Natural killer cell (primary cell): ENCODE results near the gene FBN1. TPM values are rescaled to one million over a fixed set of nuclear protein-coding genes. Genes with fewer than 3 reads are reported as not detected.

Source experiments
- ATAC-seq, 3 donors: fragments of 150-1000 bp in 2 of 3; fragments of 200-7000 bp in 1 of 3; cut with Tn5 transposase; 1 replicate in 1 of 3; 2 replicates in 2 of 3; pipeline ENCODE4 v1.10.0; 2021; ENCODE audit warnings: mild to moderate bottlenecking in 2 of 3, moderate library complexity in 2 of 3
- DNase-seq, 2 donors: peaks; one replicate each; pipeline versions ENCODE4 v3.0.0 to v3.0.0-alpha.2; 2013 to 2021; ENCODE audit warnings: mixed read lengths in 1 of 2
- H3K27ac ChIP-seq: one replicate; pipeline ENCODE4 v1.5.1; 2013; ENCODE audit warnings: mild to moderate bottlenecking, low read length
- H3K27me3 ChIP-seq: one replicate; pipeline ENCODE4 v1.6.1; 2013; ENCODE audit warnings: low read length; ENCODE audit not compliant: control insufficient read depth, insufficient read depth
- H3K36me3 ChIP-seq: one replicate; pipeline ENCODE4 v1.6.1; 2013; ENCODE audit warnings: low read length; ENCODE audit not compliant: control insufficient read depth, insufficient read depth
- H3K4me1 ChIP-seq: one replicate; pipeline ENCODE4 v1.6.1; 2013; ENCODE audit warnings: low read length; ENCODE audit not compliant: control insufficient read depth, insufficient read depth
- H3K4me3 ChIP-seq: one replicate; pipeline ENCODE4 v1.5.1; 2013; ENCODE audit warnings: low read length
- H3K9me3 ChIP-seq: one replicate; pipeline ENCODE4 v1.6.1; 2013; ENCODE audit warnings: low read length; ENCODE audit not compliant: control insufficient read depth, insufficient read depth
- H3K27ac Mint-ChIP-seq, 2 donors: one replicate each; pipeline ENCODE4 v1.8.0; 2022; ENCODE audit warnings: mild to moderate bottlenecking in 2 of 2, mixed read lengths in 2 of 2, moderate library complexity in 1 of 2
- H3K27me3 Mint-ChIP-seq, 2 donors: one replicate each; pipeline ENCODE4 v1.8.0; 2022; ENCODE audit warnings: low read depth in 2 of 2, mixed read lengths in 2 of 2
- H3K36me3 Mint-ChIP-seq: one replicate; pipeline ENCODE4 v1.8.0; 2022; ENCODE audit warnings: mixed read lengths
- H3K4me1 Mint-ChIP-seq, 2 donors: one replicate each; pipeline ENCODE4 v1.8.0; 2022; ENCODE audit warnings: mixed read lengths in 2 of 2
- H3K4me3 Mint-ChIP-seq: one replicate; pipeline ENCODE4 v1.8.0; 2022; ENCODE audit warnings: mild to moderate bottlenecking, moderate library complexity, mixed read lengths
- H3K9me3 Mint-ChIP-seq, 2 donors: one replicate each; pipeline ENCODE4 v1.8.0; 2022; ENCODE audit warnings: mixed read lengths in 2 of 2
- CTCF ChIP-seq: fragments of 200-600 bp; IDR thresholded peaks from one replicate; pipeline ENCODE4 v1.8.0; 2022; ENCODE audit warnings: antibody characterized with exemption
- WGBS: methylation state at CpG from one replicate; pipeline ENCODE4 v1.1.7; 2013; ENCODE audit warnings: missing lambda C conversion rate; ENCODE audit not compliant: insufficient coverage; 5-methylcytosine and 5-hydroxymethylcytosine counted together
- intact Hi-C: fragments of 100-400 bp; cut with micrococcal nuclease; formaldehyde crosslinking; loops from one replicate; pipeline ENCODE4 v1.14.2; 2022
- total RNA-seq, 4 donors: library from RNA; stranded (reverse); fragments of 120-200 nt in 1 of 4; gene quantifications; one replicate each; pipeline versions ENCODE4 v1.2.3 to v1.2.4, GENCODE V29; 2013 to 2022

The FBN1 gene
- total RNA-seq, 3 donors from 2014 or later (not counting 1 experiment from before 2014, with no cell fraction given), result 0.33 to 0.54 (median 0.33) TPM

GRCh38 chr15:48442011-48442410 lies 203.5 kb downstream of the FBN1 start:
- WGBS, result 77% methylated on average over 1 of the region's 2 CpGs
- Mint-ChIP-seq H3K4me3 (no peak overlapping the region), H3K4me1 (no peaks in the 10 kb centered on the region), H3K27ac (no peak overlapping the region), H3K36me3 (no peaks in the 10 kb centered on the region), H3K9me3 (no peaks in the 10 kb centered on the region), H3K27me3 (no peaks in the 10 kb centered on the region)
- Histone ChIP-seq H3K4me1 (no peaks in the 10 kb centered on the region), H3K27ac (no peak overlapping the region), H3K36me3 (no peaks in the 10 kb centered on the region), H3K4me3 (no peak overlapping the region), H3K27me3 (no peaks in the 10 kb centered on the region), H3K9me3 (no peaks in the 10 kb centered on the region)
- no peak for DNase-seq
- TF ChIP-seq CTCF, result no peak
- intact Hi-C loops, result no loop called here
- no peak for ATAC-seq

GRCh38 chr15:48440084-48440483 lies 205.4 kb downstream of the FBN1 start:
- Mint-ChIP-seq H3K4me1 (no peaks in the 10 kb centered on the region), H3K27me3 (no peaks in the 10 kb centered on the region), H3K36me3 (no peaks in the 10 kb centered on the region), H3K27ac (no peak overlapping the region), H3K9me3 (no peaks in the 10 kb centered on the region), H3K4me3 (no peak overlapping the region)
- no peak for TF ChIP-seq CTCF
- 77% methylated on average over 3 of the region's 3 CpGs for WGBS
- no peaks in the 10 kb centered on the region for H3K27me3 ChIP-seq
- ATAC-seq (no peak), DNase-seq (no peak)
- no peaks in the 10 kb centered on the region for H3K9me3 ChIP-seq
- intact Hi-C loops, result no loop called here
- H3K36me3 ChIP-seq, result no peaks in the 10 kb centered on the region
- H3K27ac ChIP-seq, result no peak overlapping the region
- H3K4me3 ChIP-seq, result no peak overlapping the region
- no peaks in the 10 kb centered on the region for H3K4me1 ChIP-seq

- Mint-ChIP-seq H3K4me3 (no peak overlapping the region), H3K4me1 (no peaks in the 10 kb centered on the region), H3K36me3 (no peaks in the 10 kb centered on the region), H3K9me3 (no peaks in the 10 kb centered on the region), H3K27me3 (no peaks in the 10 kb centered on the region), H3K27ac (no peak overlapping the region)
- H3K36me3 ChIP-seq, result no peaks in the 10 kb centered on the region
- H3K27me3 ChIP-seq, result no peaks in the 10 kb centered on the region
- H3K27ac ChIP-seq, result no peak overlapping the region
- DNase-seq (no peak), ATAC-seq (no peak)
- no peak for TF ChIP-seq CTCF
- intact Hi-C loops, result no loop called here
- no peaks in the 10 kb centered on the region for H3K4me1 ChIP-seq
- 89% methylated on average over 3 of the region's 3 CpGs for WGBS
- H3K4me3 ChIP-seq, result no peak overlapping the region
- no peaks in the 10 kb centered on the region for H3K9me3 ChIP-seq
Measured at GRCh38 chr15:48437178-48437577, 208.3 kb downstream of the FBN1 start.

GRCh38 chr15:48435321-48435720 lies 210.2 kb downstream of the FBN1 start:
- no peaks in the 10 kb centered on the region for H3K4me1 Mint-ChIP-seq
- H3K9me3 Mint-ChIP-seq, result no peaks in the 10 kb centered on the region
- intact Hi-C loops, result no loop called here
- no peaks in the 10 kb centered on the region for H3K27me3 ChIP-seq
- DNase-seq (no peak), ATAC-seq (no peak)
- no peaks in the 10 kb centered on the region for H3K36me3 Mint-ChIP-seq
- no peak overlapping the region for H3K27ac ChIP-seq
- H3K27me3 Mint-ChIP-seq, result no peaks in the 10 kb centered on the region
- H3K27ac Mint-ChIP-seq, result no peak overlapping the region
- 95% methylated on average over 2 of the region's 4 CpGs for WGBS
- no peak for TF ChIP-seq CTCF
- H3K4me3 Mint-ChIP-seq, result no peak overlapping the region
- no peaks in the 10 kb centered on the region for H3K36me3 ChIP-seq
- H3K9me3 ChIP-seq, result no peaks in the 10 kb centered on the region
- H3K4me3 ChIP-seq, result no peak overlapping the region
- no peaks in the 10 kb centered on the region for H3K4me1 ChIP-seq
